HG03025 (cell line): ENCODE results near the gene ZNF841.
"Not testable (repeated sequence)": the region's sequence is repeated elsewhere in the genome, so short reads cannot be mapped to it uniquely, and the experiment has no call there.

Source experiments
- ATAC-seq: cut with Tn5 transposase; IDR thresholded peaks from one replicate; pipeline ENCODE4 v1.9.1; 2021; ENCODE audit warnings: mild to moderate bottlenecking, moderate library complexity; ENCODE audit not compliant: unreplicated experiment, low FRiP score

The ZNF841 gene

GRCh38 chr19:52070496-52070895 lies 25.1 kb downstream of the ZNF841 start:
- ATAC-seq, result no peak

- ATAC-seq, result no peak
Measured at GRCh38 chr19:52069653-52070052, 25.9 kb downstream of the ZNF841 start.

- no peak for ATAC-seq
Measured at GRCh38 chr19:52066258-52066863, 29.2 kb downstream of the ZNF841 start.

- no peak for ATAC-seq
Measured at GRCh38 chr19:52065399-52065798, 30.2 kb downstream of the ZNF841 start.

GRCh38 chr19:52056480-52056879 lies 39.1 kb downstream of the ZNF841 start:
- ATAC-seq, result not testable (repeated sequence)

GRCh38 chr19:52051736-52052135 lies 43.8 kb downstream of the ZNF841 start:
- ATAC-seq, result not testable (repeated sequence)

- peak; percentile 75 for ATAC-seq
Measured at GRCh38 chr19:52048555-52049501, 46.7 kb downstream of the ZNF841 start, which contains the start of gene ZNF432. Gene ZNF432, minus strand, starts transcription at chr19:52048838. Its CDS starts 1,970 bp downstream, at chr19:52046868.

GRCh38 chr19:52039169-52039568 lies 56.4 kb downstream of the ZNF841 start:
- ATAC-seq, result no peak

- ATAC-seq, result no peak
Measured at GRCh38 chr19:52034051-52034728, 61.4 kb downstream of the ZNF841 start.

- peak; percentile 26 for ATAC-seq
Measured at GRCh38 chr19:52028780-52029123, 66.8 kb downstream of the ZNF841 start.

GRCh38 chr19:52028027-52028779 lies 67.4 kb downstream of the ZNF841 start, which contains the start of gene ZNF614:
Gene ZNF614, minus strand, starts transcription at chr19:52028379. Its CDS starts 2,634 bp downstream, at chr19:52025745.
- ATAC-seq, result peak; percentile 80

GRCh38 chr19:52026255-52026990 lies 69.1 kb downstream of the ZNF841 start:
- ATAC-seq, result not testable (repeated sequence)

- not testable (repeated sequence) for ATAC-seq
Measured at GRCh38 chr19:52024478-52024877, 71.1 kb downstream of the ZNF841 start.

- ATAC-seq, result no peak
Measured at GRCh38 chr19:52022193-52022592, 73.4 kb downstream of the ZNF841 start.

GRCh38 chr19:52020506-52020905 lies 75.1 kb downstream of the ZNF841 start:
- ATAC-seq, result no peak
